Sigmoid colon (tissue), 7 donors: ENCODE results near the gene MAPKAP1. TPM values are rescaled to one million over a fixed set of nuclear protein-coding genes. Genes with fewer than 3 reads are reported as not detected.
A peak's percentile ranks its signal among the peaks of the same experiment; 100 is the strongest.

Experiments used
- DNase-seq: peaks from one replicate; pipeline ENCODE4 v3.0.0-alpha.2; 2019
- H3K27ac ChIP-seq, 4 donors: fragments of 200-600 bp; sonication (generic); one replicate each; pipeline ENCODE4 v1.5.1; 2016 to 2019; ENCODE audit warnings: mild to moderate bottlenecking in 1 of 4
- H3K27me3 ChIP-seq, 3 donors: fragments of 200-600 bp; sonication (generic); one replicate each; pipeline ENCODE4 v1.5.1; 2019; ENCODE audit warnings: mild to moderate bottlenecking in 1 of 3
- H3K36me3 ChIP-seq, 4 donors: fragments of 200-600 bp; sonication (generic); one replicate each; pipeline ENCODE4 v1.5.1; 2016 to 2019
- H3K4me1 ChIP-seq, 4 donors: fragments of 200-600 bp; sonication (generic); one replicate each; pipeline ENCODE4 v1.5.1; 2017 to 2019
- H3K4me3 ChIP-seq, 4 donors: fragments of 200-600 bp; sonication (generic); one replicate each; pipeline ENCODE4 v1.5.1; 2017 to 2019; ENCODE audit warnings: mild to moderate bottlenecking in 2 of 4, moderate library complexity in 1 of 4
- H3K9me3 ChIP-seq, 4 donors: fragments of 200-600 bp in 3 of 4; sonication (generic) in 3 of 4; one replicate each; pipeline versions ENCODE4 v1.5.1 to v1.6.1; 2013 to 2019
- CTCF ChIP-seq, 4 experiments: fragments of 450-650 bp in 3 of 4; fragments of 200-600 bp in 1 of 4; IDR thresholded peaks; one replicate each; pipeline ENCODE4 v1.5.1; 2016 to 2019; ENCODE audit warnings: antibody characterized with exemption in 4 of 4, mild to moderate bottlenecking in 3 of 4, moderate library complexity in 2 of 4
- EP300 ChIP-seq, 4 donors: sonication (generic); formaldehyde crosslinking; IDR thresholded peaks; one replicate each; pipeline ENCODE4 v1.6.1; 2017; ENCODE audit warnings: antibody characterized with exemption in 4 of 4
- POLR2A ChIP-seq, 2 donors: fragments of 450-650 bp; IDR thresholded peaks; one replicate each; pipeline ENCODE4 v1.6.1; 2016; ENCODE audit warnings: antibody characterized with exemption in 2 of 2, mild to moderate bottlenecking in 2 of 2, moderate library complexity in 2 of 2
- POLR2AphosphoS5 ChIP-seq, 4 donors: sonication (generic); formaldehyde crosslinking; IDR thresholded peaks; one replicate each; pipeline ENCODE4 v1.6.1; 2017; ENCODE audit warnings: antibody characterized with exemption in 4 of 4
- WGBS, 2 donors: extraction: QIAGEN DNeasy Blood & Tissue Kit; methylation state at CpG; one replicate each; pipeline ENCODE4 v1.1.7; 2013; 5-methylcytosine and 5-hydroxymethylcytosine counted together
- intact Hi-C: fragments of 100-400 bp; cut with DNase I; formaldehyde crosslinking; loops from one replicate; pipeline ENCODE4 v1.15.1; 2023
- polyA plus RNA-seq, 3 donors: library from polyadenylated mRNA; stranded (reverse); fragments of 200-250 nt; gene quantifications; one replicate each; pipeline ENCODE4 v1.2.3, GENCODE V29; 2013
- total RNA-seq, 4 donors: library from RNA; depleted of rRNA; stranded (reverse); fragments of >200 nt; gene quantifications; one replicate each; pipeline ENCODE4 v1.1.0, GENCODE V29; 2016
- donor health status: healthy with polysubstance abuse.
- donor health status: Bipolar disorder and iron deficiency.
- donor health status: healthy.

MAPKAP1 gene
- total and polyA plus RNA-seq, 7 donors = 37.2 to 155 (median 84.3) TPM

GRCh38 chr9:125472926-125473701 lies 233.9 kb downstream of the MAPKAP1 start:
- H3K36me3 ChIP-seq = no peaks in the 10 kb centered on the region
- peak overlapping the region in 2 of 4 donors; percentile 4 for H3K4me3 ChIP-seq
- no peak for TF ChIP-seq CTCF (IDR thresholded peaks at IDR 0.05)
- no peak for TF ChIP-seq POLR2A (IDR thresholded peaks at IDR 0.05)
- TF ChIP-seq POLR2AphosphoS5 (IDR thresholded peaks at IDR 0.05) = peak; percentile 27 to 87 (median 74)
- TF ChIP-seq EP300 (IDR thresholded peaks at IDR 0.05) = no peak
- 76 to 85% methylated on average over 11 of the region's 11 CpGs for WGBS, 2 donors
- DNase-seq = peak; percentile 79
- peaks cover 0 to 61% (median 51%) of the 10 kb centered on the region in 4 donors for H3K4me1 ChIP-seq
- no peaks in the 10 kb centered on the region for H3K9me3 ChIP-seq
- H3K27ac ChIP-seq = peak overlapping the region; percentile 44 to 76 (median 62)
- intact Hi-C loops = no loop called here
- no peaks in the 10 kb centered on the region for H3K27me3 ChIP-seq

GRCh38 chr9:125472562-125472925 lies 234.5 kb downstream of the MAPKAP1 start:
- no peaks in the 10 kb centered on the region for H3K9me3 ChIP-seq
- DNase-seq = no peak
- TF ChIP-seq POLR2AphosphoS5 (IDR thresholded peaks at IDR 0.05) (no peak), EP300 (IDR thresholded peaks at IDR 0.05) (no peak), POLR2A (IDR thresholded peaks at IDR 0.05) (no peak), CTCF (IDR thresholded peaks at IDR 0.05) (no peak)
- peak overlapping the region in 3 of 4 donors; percentile 56 to 76 (median 69) for H3K27ac ChIP-seq
- intact Hi-C loops = no loop called here
- H3K4me1 ChIP-seq = peaks cover 0 to 61% (median 51%) of the 10 kb centered on the region in 4 donors
- 78 to 80% methylated on average over 4 of the region's 4 CpGs for WGBS, 2 donors
- H3K27me3 ChIP-seq = no peaks in the 10 kb centered on the region
- no peak overlapping the region for H3K4me3 ChIP-seq
- H3K36me3 ChIP-seq = no peaks in the 10 kb centered on the region

GRCh38 chr9:125470767-125471580 lies 236.0 kb downstream of the MAPKAP1 start:
- H3K27ac ChIP-seq = peak overlapping the region in 3 of 4 donors; percentile 1 to 76 (median 2)
- no peak overlapping the region for H3K4me3 ChIP-seq
- intact Hi-C loops = no loop called here
- TF ChIP-seq POLR2A (IDR thresholded peaks at IDR 0.05) (no peak), EP300 (IDR thresholded peaks at IDR 0.05) (no peak)
- DNase-seq = no peak
- WGBS, 2 donors = 92 to 95% methylated on average over 14 of the region's 14 CpGs
- H3K4me1 ChIP-seq = peaks cover 0 to 72% (median 62%) of the 10 kb centered on the region in 4 donors
- no peaks in the 10 kb centered on the region for H3K36me3 ChIP-seq
- no peaks in the 10 kb centered on the region for H3K27me3 ChIP-seq
- H3K9me3 ChIP-seq = no peaks in the 10 kb centered on the region

GRCh38 chr9:125470189-125470588 lies 236.8 kb downstream of the MAPKAP1 start:
- Histone ChIP-seq H3K27me3 (no peaks in the 10 kb centered on the region), H3K27ac (peak overlapping the region in 2 of 4 donors; percentile 2 to 76), H3K4me3 (no peak overlapping the region), H3K36me3 (no peaks in the 10 kb centered on the region), H3K9me3 (no peaks in the 10 kb centered on the region), H3K4me1 (peaks cover 0 to 76% (median 65%) of the 10 kb centered on the region in 4 donors)
- WGBS, 2 donors = 71 to 90% methylated on average over 3 of the region's 3 CpGs
- DNase-seq = no peak
- no peak for TF ChIP-seq POLR2A (IDR thresholded peaks at IDR 0.05)
- no peak for TF ChIP-seq EP300 (IDR thresholded peaks at IDR 0.05)
- TF ChIP-seq POLR2AphosphoS5 (IDR thresholded peaks at IDR 0.05) = no peak
- TF ChIP-seq CTCF (IDR thresholded peaks at IDR 0.05) = no peak
- intact Hi-C loops = no loop called here

GRCh38 chr9:125468646-125469045 lies 238.4 kb downstream of the MAPKAP1 start:
- TF ChIP-seq EP300 (IDR thresholded peaks at IDR 0.05) (no peak), CTCF (IDR thresholded peaks at IDR 0.05) (no peak), POLR2A (IDR thresholded peaks at IDR 0.05) (no peak), POLR2AphosphoS5 (IDR thresholded peaks at IDR 0.05) (no peak)
- WGBS, 2 donors = 67 to 89% methylated on average over 8 of the region's 8 CpGs
- Histone ChIP-seq H3K4me3 (no peak overlapping the region), H3K4me1 (peaks cover 0 to 67% (median 53%) of the 10 kb centered on the region in 4 donors), H3K36me3 (no peaks in the 10 kb centered on the region), H3K27me3 (no peaks in the 10 kb centered on the region), H3K9me3 (no peaks in the 10 kb centered on the region), H3K27ac (peak overlapping the region in 1 of 4 donors; percentile 18)
- intact Hi-C loops = loop anchor here (5.0 kb wide), 1 partner anchor 84 kb away; no protein-coding TSS in a partner anchor
- no peak for DNase-seq
